HG02759 (cell line): ENCODE results near the gene MTA1.

Experiments used
- ATAC-seq: cut with Tn5 transposase; IDR thresholded peaks from one replicate; pipeline ENCODE4 v1.9.1; 2021; ENCODE audit warnings: mild to moderate bottlenecking, moderate library complexity; ENCODE audit not compliant: unreplicated experiment

The MTA1 gene

DNA sequence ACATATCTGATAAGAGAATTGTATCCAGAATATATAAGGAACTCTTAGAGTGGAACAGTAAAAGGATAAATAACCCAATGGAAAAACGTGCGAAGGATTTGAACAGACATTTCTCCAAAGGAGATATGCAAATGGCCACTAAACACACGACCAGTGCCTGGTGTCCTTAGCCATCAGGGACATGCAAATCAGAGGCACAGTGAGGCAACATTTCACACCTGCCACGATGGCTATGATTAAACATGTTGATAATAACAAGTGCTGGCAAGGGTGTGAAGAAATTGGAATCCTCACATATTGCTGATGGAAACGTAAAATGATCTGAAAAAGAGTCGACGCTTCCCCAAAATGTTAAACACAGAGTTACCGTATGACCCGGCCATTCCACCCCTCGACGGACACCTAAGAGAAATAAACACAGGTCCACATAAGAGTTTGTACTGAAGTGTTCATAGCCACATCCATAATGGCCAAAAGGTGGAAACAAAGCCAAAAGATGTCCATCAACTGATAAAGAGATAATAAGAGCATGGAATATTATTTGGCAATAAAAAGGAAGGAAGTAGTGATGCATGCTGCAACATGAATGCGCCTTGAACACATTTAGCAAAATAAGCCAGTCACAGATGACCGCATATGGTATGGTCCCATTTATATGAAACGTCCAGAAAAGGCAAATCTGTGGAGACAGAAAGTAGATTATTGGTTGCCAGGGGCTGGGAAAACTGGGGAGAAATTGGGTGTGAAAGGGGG, 100.5 kb downstream of the MTA1 start:
- ATAC-seq = no peak
